SW480 (cell line): ENCODE data around the gene SIGLEC8.
"Not testable (repeated sequence)": the region's sequence is repeated elsewhere in the genome, so short reads cannot be mapped to it uniquely, and the experiment has no call there.

Experiments used
- DNase-seq: peaks from one replicate; pipeline ENCODE4 v3.0.0-alpha.2; 2016; ENCODE audit warnings: low spot score

The SIGLEC8 gene

DNA sequence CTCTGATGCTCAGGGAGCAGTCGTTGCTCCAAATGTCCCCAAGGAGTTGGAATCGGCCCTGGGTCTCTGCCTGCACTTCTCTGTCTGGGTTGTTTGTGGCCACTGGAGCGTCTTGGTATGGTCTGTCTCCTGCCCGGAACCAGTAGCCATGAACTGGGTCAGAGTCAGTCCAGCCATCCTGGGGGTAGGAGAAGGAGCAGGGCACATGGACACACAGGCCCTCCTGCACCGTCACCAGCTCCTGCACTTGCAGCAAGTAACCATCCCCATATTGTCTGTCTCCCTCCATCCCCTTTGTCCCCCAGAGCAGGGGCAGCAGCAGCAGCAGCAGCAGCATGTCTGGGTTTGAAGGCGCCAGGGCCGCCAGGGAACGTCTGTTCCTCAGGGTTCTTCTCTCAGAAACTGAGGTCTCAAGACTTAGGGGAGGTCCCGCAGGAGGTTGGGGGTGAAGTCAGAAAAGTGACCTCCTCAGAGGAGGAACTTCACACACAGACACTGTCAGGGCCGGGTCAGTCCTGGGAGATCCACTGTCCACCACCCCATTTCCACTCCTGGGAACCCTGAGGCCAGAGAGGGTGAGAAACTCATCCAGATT lies at the start of gene SIGLEC8:
SIGLEC8 (minus strand) TSS at position 404 of the 595 bp plus-strand sequence; CDS start at position 337, 67 bp downstream.
- DNase-seq: no peak

GRCh38 chr19:51507640-51508058 lies 49.4 kb upstream of the SIGLEC8 start:
- DNase-seq: no peak

DNA sequence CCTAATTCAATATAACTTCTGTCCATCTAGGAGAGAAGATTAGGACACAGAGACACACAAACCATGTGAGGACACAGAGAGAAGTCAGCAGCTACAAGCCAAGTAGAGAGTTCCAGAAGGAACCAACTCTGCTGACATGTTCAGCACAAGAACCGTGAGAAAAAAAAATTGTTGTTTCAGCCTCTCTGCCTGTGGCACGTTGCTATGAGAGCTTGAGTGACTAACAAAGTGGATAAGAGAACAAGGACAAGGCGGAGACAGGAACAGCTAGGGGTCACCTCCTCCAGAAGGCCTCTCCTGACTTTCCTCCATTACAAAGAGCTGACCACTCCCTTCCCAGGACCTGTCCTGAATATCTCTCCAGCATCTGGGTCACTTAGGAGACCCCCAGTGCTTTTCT lies 48.9 kb upstream of the SIGLEC8 start:
- DNase-seq: no peak

DNA sequence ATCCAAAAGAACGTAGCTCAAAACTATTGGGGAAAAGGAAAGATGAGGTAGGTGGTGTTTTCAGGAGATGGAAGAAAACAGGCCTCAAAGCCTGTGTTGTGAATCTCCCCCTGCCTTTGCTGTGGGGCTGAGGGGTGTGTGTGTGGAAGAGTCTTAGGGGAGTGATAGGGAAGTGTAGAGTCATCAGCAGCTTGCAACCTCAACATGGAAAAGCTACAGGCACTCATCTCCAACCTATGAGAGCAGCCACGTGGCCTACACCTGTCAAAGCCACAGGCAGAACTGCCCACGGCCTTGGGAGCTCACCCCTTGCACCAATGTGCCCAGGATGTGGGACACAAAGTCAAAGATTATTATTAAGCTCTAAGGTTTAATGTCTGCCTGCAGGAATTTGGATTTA lies 47.6 kb upstream of the SIGLEC8 start:
- DNase-seq: no peak

DNA sequence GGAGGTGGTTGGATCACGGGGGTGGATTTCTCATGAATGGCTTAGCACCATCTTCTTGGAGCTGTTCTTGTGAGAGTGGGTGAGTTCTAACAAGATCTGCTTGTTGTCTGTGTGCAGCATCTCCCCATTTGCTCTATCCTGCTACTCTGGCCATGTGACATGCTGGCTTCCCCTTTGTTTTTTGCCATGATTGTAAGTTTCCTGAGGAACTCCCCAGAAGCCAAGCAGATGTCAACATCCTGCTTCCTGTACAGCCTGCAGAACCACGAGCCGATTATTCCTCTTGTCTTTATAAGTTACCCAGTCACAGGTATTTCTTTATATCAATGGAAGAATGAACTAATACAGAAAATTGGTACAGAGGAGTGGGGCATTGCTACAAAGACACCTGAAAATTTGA lies 45.6 kb upstream of the SIGLEC8 start:
- no peak for DNase-seq

GRCh38 chr19:51503286-51503817 lies 45.1 kb upstream of the SIGLEC8 start:
- DNase-seq: no peak

DNA sequence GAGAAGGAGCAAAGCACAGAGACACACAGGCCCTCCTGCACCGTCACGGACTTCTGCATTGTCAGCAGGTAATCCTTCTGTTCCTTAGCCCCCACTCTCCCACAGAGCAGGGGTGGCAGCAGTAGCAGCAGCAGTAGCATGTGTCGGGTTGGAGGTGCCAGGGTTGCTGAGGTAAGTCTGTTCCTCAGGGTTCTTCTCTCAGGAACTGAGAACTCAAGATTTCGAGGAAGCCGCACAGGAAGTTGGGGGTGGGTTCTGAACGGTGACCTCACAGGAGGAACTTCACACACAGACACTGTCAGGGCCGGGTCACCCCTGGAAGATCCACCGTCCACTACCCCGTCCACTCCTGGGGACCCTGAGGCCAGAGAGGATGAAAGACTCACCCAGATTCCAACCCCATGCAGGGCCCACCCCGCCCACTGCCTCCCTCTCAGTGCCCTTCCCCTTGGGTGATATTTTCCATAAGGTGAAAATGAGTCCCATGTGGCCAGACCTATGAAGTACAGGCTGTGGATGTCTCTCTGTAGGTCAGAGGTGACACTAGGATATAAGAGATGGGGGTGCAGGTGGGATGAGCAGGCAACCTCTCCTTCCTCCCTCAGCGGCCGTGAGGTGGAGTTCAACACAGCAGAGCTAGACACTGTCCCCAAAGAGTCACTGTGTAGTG lies 43.5 kb upstream of the SIGLEC8 start, which contains the start of gene SIGLEC12:
SIGLEC12 (minus strand) TSS at position 207 of the 670 bp plus-strand sequence; CDS start at position 140, 67 bp downstream.
- no peak for DNase-seq

DNA sequence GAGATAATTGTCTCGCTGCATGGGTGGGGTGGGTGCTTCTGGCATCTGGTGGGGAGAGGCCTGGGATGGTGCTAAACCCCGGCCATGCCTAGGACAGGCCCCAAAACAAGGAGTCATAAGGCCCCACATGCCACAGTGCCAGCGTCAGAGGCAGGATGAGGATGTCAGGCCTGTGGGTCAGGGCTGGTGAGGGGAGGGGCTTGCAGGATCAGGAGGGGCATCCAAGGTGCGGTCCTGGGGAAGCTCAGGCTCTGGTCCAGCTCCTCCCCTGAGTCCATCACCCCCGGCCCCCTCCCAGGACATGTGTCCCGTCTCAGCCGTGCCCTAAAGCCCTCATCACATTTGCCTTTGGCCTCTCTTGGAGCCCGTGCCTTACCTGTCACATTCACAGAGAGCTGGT lies 42.7 kb upstream of the SIGLEC8 start:
- DNase-seq: not testable (repeated sequence)

DNA sequence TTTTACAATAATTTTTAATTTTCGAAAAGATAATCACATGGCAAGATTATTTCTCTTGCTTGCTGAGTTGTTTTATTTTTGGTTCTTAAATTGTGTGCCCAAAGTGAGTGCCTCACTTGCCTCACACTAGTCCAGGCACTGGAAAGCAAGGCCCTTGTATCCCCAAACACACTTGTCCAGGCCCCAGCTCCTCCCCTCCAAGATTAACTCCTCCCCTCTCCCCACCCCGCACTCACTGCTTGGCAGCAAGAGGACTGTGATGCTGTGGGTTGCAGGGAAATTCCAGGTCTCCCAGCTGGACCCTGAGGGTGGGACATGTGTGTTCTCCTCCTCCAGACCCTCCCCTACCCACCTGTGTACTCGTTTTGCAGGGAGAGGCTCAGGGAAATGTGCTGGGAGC lies 39.4 kb upstream of the SIGLEC8 start:
- DNase-seq: no peak

- DNase-seq: no peak
These were observed 35.5 kb upstream of the SIGLEC8 start for GRCh38 chr19:51493776-51494175.

- no peak for DNase-seq
These were observed 33.3 kb upstream of the SIGLEC8 start for GRCh38 chr19:51491586-51491985.

DNA sequence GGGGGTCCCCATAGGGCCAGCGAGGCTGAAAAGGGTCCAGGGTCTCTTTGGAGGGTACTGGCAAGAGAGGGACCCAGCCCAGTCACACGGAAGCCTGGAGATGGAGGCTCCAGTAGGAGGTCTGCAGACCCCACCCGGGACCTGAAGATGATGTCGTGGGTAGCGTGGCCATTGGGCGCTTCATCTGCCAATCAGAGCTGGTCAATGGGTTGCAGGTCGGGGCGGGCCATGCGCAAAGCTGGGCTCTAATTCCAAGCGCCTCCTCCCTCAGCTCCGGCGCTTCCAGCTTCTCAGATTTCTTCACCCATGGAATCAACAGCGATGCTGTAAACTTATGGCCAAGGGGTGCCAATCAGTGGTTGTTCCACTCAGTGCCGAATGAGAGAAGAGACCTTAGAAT lies 32.4 kb upstream of the SIGLEC8 start:
- no peak for DNase-seq

DNA sequence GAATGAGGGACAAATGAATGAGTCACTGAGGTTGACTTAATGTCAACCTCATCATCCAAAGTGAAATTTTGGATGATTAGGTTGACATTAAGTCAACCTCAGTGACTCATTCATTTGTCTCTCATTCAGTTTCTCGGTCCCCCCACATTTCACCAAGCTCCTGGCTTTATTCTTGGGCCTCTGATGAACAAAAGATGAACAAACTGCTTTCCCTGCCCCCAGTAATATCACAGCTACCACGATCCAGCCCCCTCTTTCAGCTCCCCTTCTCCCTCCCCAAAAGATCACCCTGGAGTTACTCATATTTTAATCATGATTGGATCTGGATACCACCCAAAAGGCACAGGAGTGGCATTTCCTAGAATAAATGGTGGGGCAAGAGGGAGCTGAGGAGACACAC lies 30.9 kb upstream of the SIGLEC8 start:
- DNase-seq: no peak

DNA sequence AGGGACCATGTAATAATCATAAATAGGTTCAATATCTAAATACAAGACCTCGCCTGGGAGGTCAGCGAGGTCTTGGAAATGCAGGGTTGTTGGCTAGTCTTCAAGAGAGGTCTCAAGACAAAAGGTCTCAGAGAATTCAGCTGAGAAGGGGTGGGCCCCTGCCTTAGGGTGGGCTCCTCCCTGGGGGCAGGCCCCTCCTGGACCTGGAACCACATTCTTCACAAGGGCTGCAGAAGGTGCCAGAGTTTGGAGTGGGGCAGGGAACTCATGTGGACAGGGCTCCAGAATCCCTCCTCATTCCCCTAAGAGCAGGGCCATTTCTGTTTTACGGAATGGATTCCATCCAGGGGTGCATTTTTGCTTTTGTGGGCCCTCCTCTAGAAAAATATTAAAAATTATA lies 30.2 kb upstream of the SIGLEC8 start:
- DNase-seq: no peak

DNA sequence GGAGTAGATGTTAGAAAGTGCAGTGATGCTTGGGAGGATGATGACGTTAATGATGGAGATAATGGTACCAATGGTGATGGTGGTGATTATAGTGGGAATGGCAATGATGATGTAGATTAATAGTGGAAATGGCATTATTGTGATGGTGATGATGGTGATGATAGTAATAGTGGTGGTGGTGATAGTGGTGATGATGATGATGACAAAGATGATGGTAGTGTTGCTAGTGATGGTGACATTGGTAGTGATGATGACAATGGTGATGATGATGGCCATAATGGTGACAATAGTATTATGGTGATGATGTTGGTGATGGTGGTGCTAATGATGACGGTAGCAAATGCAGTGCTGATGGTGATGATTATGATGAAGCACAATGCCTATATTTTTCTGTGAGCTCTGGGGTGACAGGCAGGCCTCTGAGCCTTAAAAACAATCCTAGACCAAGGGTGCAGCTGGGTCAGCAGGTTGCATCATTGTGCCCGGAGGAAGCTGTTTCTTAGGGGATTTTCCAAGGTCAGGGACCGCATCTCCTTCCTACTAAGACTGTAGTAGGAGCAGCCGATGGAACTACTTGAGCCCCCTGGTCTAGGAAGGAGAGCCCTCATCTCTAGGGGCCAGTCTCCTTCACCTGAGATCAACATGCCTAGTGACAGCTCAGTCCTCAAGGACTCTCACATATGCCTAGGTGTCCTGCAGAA lies 27.9 kb upstream of the SIGLEC8 start:
- no peak for DNase-seq

- DNase-seq: peak; percentile 34
These were observed 22.3 kb upstream of the SIGLEC8 start for GRCh38 chr19:51480590-51480989.

DNA sequence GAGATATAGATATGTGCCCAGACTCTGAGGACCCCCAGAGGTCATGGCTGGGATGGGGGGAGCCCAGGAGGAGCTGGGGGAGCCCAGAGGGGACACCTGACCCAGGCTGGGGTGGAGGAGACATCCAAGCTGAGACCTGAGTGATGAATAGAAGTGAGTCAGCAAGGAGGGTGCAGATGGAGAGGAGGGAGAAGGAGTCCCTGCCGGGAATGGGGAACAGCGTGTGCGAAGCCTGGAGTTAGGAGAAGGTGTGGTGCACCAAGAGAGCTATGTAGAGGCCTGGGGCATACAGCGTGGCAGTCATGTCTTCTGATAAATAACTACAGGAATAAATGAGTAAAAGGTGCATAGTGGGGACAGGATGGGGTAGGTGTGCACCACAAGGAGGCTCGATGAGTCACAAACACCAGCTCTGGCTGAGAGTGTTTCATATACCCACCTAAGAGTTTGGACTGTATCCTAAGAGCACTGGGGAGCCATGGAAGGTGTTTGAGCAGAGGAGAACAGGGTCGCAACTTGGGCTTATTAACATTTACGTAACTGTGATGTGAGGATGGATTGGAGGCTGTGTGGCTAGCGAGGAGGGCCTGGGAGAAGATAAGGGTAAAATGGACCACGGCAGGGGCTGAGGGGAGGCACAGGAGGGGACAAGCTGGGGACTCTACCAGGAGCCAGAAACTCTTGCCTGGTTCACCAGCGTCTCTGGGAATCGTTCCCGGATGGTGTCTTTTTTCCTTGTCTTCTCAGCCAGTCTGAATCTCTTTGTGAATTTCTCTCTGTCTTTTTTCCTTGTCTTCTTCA lies 21.5 kb upstream of the SIGLEC8 start:
- DNase-seq: no peak

GRCh38 chr19:51478381-51479234 lies 20.4 kb upstream of the SIGLEC8 start, which contains the start of gene CEACAM18:
CEACAM18 (plus strand) TSS chr19:51478539.
- DNase-seq: no peak

DNA sequence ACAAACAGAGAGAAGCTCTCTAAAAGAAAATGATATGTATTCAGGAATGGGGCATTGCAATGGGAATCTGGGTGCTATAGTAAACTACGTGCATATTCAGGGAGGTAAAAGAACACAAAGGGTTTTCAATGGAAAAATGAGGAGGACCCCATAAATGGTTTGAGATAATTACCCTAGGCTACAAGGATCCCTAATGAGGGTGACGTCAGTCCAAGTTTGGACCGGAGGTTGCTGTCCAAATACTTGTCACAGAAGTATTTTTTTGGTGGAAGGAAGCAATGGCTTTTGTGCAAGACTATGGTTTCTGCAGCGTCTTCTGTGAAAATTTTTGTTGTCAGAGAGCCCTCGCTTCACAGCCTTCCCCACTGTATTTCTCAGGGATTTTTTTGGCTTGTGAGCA lies 19.1 kb upstream of the SIGLEC8 start:
- DNase-seq: no peak

GRCh38 chr19:51476164-51476563 lies 17.9 kb upstream of the SIGLEC8 start:
- DNase-seq: no peak
